ENCODE measurements around the gene NOC2L. TPM values are rescaled to one million over a fixed set of nuclear protein-coding genes. Genes with fewer than 3 reads are reported as not detected.

NOC2L gene
- total RNA-seq (10 to 100 TPM; 46.6 to 88.3 (median 67.9) TPM), polyA plus RNA-seq (10 to 100 TPM; 62.7 to 82.5 TPM), total RNA-seq (90.9 reads per million, percentile 83 among the genes with 10 or more reads in this experiment)

DNA sequence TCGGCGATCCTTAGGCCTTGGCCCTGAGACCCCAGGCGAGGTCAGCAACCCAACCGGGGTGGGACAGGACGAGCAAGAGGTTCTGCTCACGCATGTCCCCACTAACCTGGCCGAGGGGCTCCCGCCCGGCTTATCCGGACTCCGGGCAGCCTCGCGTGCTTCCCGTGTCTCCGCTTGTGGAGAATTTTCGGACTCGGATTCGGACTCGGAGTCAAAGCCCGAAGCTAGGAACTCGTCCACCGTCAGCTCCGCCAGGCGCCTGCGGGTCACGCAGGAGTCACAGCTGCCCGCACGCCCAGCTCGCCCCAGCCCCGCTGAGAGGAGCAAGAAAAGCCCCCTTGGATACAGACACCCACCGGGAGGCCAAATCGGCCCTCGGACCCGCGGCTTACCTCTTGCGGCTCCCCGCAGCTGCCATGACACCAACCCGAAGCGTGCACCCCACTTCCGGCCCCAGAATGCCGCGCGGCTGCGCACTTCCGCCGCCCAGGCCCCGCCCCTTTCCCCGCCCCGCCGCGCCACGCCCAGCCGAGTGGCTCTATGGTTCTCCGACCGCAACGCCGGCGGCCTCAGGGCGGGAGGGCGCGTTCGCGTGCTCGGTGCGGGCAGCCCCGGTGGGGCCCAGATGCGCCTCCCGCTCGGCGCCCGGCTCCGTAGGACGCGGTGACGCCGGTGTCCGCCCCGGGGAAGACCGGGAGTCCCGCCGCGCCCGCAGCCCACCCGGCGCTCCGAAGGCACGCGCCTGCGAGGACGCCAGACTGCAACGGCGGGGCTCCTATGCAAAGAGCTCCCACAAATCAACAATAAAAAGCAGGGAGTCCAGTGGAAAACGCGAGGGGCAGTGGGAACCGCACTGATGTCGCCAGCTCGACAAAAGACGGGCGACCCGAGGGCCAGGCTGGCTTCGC, at the start of gene NOC2L:
TSS of gene NOC2L (minus strand) at position 434 of the 908 bp plus-strand sequence. CDS start at position 418, 16 bp downstream.
- POLR2A ChIA-PET: interaction anchor here (0.9 to 1.3 kb wide), 3 partner anchors 11 to 448 kb away, joined by 4 to 5 read pairs (median 5); partner anchors contain the start of gene MRPL20

DNA sequence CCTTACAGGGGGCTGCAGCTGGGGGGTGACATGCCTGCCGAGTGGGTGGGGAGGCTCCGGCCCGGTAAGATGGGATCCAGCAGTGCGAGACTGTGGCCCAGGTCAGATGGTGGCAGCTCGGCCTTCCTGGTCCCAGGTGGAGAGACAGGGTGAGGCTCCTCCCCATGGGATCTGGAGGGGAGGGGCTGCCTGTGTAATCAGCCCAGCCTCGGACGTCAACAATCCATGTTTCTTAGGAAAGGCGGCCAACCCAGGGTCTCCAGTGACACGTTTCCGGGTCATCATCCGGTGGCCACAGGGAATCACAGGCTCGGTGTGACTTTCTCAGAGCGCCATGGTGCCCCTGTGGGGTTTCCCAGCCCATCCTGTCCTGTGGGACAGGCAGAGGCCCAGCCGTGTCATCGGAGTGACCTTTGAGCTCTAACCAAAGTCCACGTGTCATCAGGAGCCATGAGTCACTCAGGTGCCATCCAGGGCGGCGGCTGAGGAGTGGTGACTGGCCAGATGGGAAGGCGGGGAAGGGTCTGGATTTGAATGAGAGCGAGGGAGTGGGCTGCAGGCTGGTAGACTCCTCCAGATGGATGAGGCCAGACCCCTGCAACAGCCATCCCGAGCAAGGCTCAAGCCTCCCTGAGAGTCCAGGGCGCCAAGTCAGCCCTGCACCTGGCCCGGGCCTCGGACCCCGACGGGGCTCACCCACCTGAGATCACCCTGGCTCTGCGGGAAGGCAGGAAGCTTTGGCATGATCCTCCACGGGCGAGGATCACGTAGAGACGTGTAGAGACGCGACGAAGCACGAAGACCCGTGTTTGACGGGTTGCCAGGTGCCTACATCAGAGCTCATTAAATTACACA, 47.5 kb upstream of the NOC2L start:
- no peak overlapping the region for H3K4me3 Mint-ChIP-seq
- H3K36me3 Mint-ChIP-seq: peaks cover 0 to 4% (median 0%) of the 10 kb centered on the region in 5 donors
- no peak for ATAC-seq
- peaks cover 10 to 36% (median 23%) of the 10 kb centered on the region in 5 donors for H3K27me3 Mint-ChIP-seq
- CTCF ChIA-PET: interaction anchor here (1.4 kb wide), 1 partner anchor 13 kb away, joined by 3 read pairs; no protein-coding TSS in a partner anchor
- peaks cover 0 to 1% (median 0%) of the 10 kb centered on the region in 11 donors for H3K9me3 Mint-ChIP-seq
- Histone ChIP-seq H3K36me3 (ENCODE audit: control insufficient read depth in 2 of 3, insufficient read depth in 3 of 3, low read length in 3 of 3) (no peaks in the 10 kb centered on the region), H3K9me3 (ENCODE audit: control insufficient read depth in 2 of 3, low read length in 3 of 3) (no peaks in the 10 kb centered on the region), H3K27me3 (ENCODE audit: control insufficient read depth in 2 of 2, insufficient read depth in 2 of 2, low read length in 2 of 2) (peaks cover 6 to 13% of the 10 kb centered on the region in 2 donors), H3K4me3 (ENCODE audit: low read length) (no peak overlapping the region), H3K4me1 (ENCODE audit: control insufficient read depth in 2 of 2, insufficient read depth in 2 of 2, low read length in 2 of 2) (peaks cover 2 to 5% of the 10 kb centered on the region in 2 donors), H3K27ac (ENCODE audit: low read depth, low read length) (no peak overlapping the region)
- POLR2A ChIA-PET: interaction anchor here (0.8 kb wide), 1 partner anchor 91 kb away, joined by 5 read pairs; no protein-coding TSS in a partner anchor
- peaks cover 0 to 14% (median 12%) of the 10 kb centered on the region in 7 donors for H3K4me1 Mint-ChIP-seq
- intact Hi-C loops (cut with micrococcal nuclease): no loop called here
- DNase-seq: no peak
- H3K27ac Mint-ChIP-seq: no peak overlapping the region

More for the DNA sequence above, at the start of gene NOC2L:
- Histone ChIP-seq H3K27me3 (ENCODE audit: control insufficient read depth in 2 of 2, insufficient read depth in 2 of 2, low read length in 2 of 2) (no peaks in the 10 kb centered on the region), H3K4me1 (ENCODE audit: control insufficient read depth in 2 of 2, insufficient read depth in 2 of 2, low read length in 2 of 2) (peaks cover 8 to 12% of the 10 kb centered on the region in 2 donors), H3K27ac (ENCODE audit: low read depth, low read length) (peak within 1 kb of the TSS; percentile 89), H3K4me3 (ENCODE audit: low read length) (peak within 1 kb of the TSS; percentile 87), H3K9me3 (ENCODE audit: control insufficient read depth in 2 of 3, low read length in 3 of 3) (no peaks in the 10 kb centered on the region), H3K36me3 (ENCODE audit: control insufficient read depth in 2 of 3, insufficient read depth in 3 of 3, low read length in 3 of 3) (peaks cover 0 to 48% (median 14%) of the 10 kb centered on the region in 3 experiments)
- Mint-ChIP-seq H3K4me1 (peaks cover 12 to 28% (median 21%) of the 10 kb centered on the region in 7 donors), H3K4me3 (peak within 1 kb of the TSS; percentile 83 to 95 (median 90)), H3K27me3 (peaks cover 0 to 2% (median 0%) of the 10 kb centered on the region in 5 donors), H3K9me3 (no peaks in the 10 kb centered on the region), H3K36me3 (peaks cover 9 to 17% (median 10%) of the 10 kb centered on the region in 5 donors), H3K27ac (peak within 1 kb of the TSS; percentile 48 to 85 (median 77))
- DNase-seq: peak; percentile 84 to 97 (median 92)
- ATAC-seq: peak; percentile 96
- CTCF ChIA-PET: no interaction called here
- intact Hi-C loops (cut with micrococcal nuclease): loop anchor here in 1 of 2 donors (1.0 kb wide), 4 partner anchors 8 to 416 kb away; partner anchors contain the start of genes AURKAIP1 and PUSL1

- intact Hi-C loops (cut with micrococcal nuclease): no loop called here
- peaks cover 9 to 11% of the 10 kb centered on the region in 2 donors for H3K4me1 ChIP-seq (ENCODE audit: control insufficient read depth in 2 of 2, insufficient read depth in 2 of 2, low read length in 2 of 2)
- ChIA-PET POLR2A (no interaction called here), CTCF (no interaction called here)
- no peaks in the 10 kb centered on the region for H3K9me3 ChIP-seq (ENCODE audit: control insufficient read depth in 2 of 3, low read length in 3 of 3)
- H3K36me3 ChIP-seq (ENCODE audit: control insufficient read depth in 2 of 3, insufficient read depth in 3 of 3, low read length in 3 of 3): no peaks in the 10 kb centered on the region
- H3K27ac ChIP-seq (ENCODE audit: low read depth, low read length): no peak overlapping the region
- peaks cover 8 to 18% of the 10 kb centered on the region in 2 donors for H3K27me3 ChIP-seq (ENCODE audit: control insufficient read depth in 2 of 2, insufficient read depth in 2 of 2, low read length in 2 of 2)
- Mint-ChIP-seq H3K36me3 (peaks cover 0 to 4% (median 0%) of the 10 kb centered on the region in 5 donors), H3K27ac (no peak overlapping the region), H3K4me1 (peaks cover under 1 to 17% (median 12%) of the 10 kb centered on the region in 7 donors), H3K9me3 (peaks cover 0 to 1% (median 0%) of the 10 kb centered on the region in 11 donors), H3K4me3 (no peak overlapping the region), H3K27me3 (peaks cover 10 to 42% (median 23%) of the 10 kb centered on the region in 5 donors)
- no peak for ATAC-seq
- no peak for DNase-seq
- H3K4me3 ChIP-seq (ENCODE audit: low read length): no peak overlapping the region
Measured at GRCh38 chr1:1005774-1006304, 46.8 kb upstream of the NOC2L start.

DNA sequence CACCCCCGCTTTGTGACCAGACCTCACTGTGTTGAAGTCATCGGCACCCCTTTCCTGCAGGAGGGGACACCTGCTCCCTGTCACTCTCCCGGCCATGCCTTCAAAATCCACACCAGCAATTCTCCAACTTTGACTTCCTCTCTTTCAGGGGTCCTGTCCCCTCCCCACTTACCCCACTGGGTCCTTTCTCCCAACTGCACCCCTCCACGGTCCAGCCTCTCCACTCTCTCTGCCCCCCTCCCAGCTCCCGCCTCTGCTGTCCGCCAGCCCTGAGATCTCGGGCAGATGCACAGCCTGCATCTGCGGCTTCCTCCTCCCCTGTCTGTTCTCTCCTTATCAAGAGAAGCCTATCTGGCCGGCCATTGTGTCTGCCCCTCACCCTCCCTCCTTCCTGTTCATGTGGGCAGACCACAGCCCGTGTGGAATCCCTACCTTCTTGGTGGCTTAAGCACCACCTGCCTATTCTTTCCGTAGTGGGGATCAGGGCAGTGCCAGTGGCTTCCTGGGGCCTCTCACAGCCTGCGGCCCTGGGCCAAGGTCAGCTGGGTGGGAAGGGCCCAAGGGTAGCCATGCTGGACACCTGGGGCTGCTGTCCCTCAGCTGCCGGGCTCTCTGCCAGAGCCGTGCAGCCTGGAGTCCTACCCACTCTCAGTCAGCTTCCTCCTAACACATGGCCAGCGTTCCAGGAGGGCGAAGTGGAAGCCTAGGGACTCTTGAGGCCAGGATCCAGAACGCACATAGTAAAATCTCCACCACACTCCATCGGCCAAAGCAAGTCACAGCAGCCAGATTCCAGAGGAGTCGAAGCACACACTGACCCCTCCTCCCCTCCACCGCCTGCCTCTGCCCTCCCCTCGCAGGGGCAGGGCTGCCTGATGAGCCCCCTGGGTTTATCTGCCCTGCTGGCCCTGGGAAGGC, 46.0 kb upstream of the NOC2L start:
- Histone ChIP-seq H3K4me1 (ENCODE audit: control insufficient read depth in 2 of 2, insufficient read depth in 2 of 2, low read length in 2 of 2) (peaks cover 12 to 15% of the 10 kb centered on the region in 2 donors), H3K27me3 (ENCODE audit: control insufficient read depth in 2 of 2, insufficient read depth in 2 of 2, low read length in 2 of 2) (peaks cover 9 to 20% of the 10 kb centered on the region in 2 donors), H3K27ac (ENCODE audit: low read depth, low read length) (no peak overlapping the region), H3K9me3 (ENCODE audit: control insufficient read depth in 2 of 3, low read length in 3 of 3) (no peaks in the 10 kb centered on the region), H3K4me3 (ENCODE audit: low read length) (no peak overlapping the region), H3K36me3 (ENCODE audit: control insufficient read depth in 2 of 3, insufficient read depth in 3 of 3, low read length in 3 of 3) (no peaks in the 10 kb centered on the region)
- Mint-ChIP-seq H3K4me3 (peak overlapping the region in 5 of 10 donors; percentile 3 to 56 (median 45)), H3K27ac (peak overlapping the region in 3 of 9 donors; percentile 28 to 55 (median 35)), H3K9me3 (peaks cover 0 to 1% (median 0%) of the 10 kb centered on the region in 11 donors), H3K4me1 (peaks cover 3 to 19% (median 13%) of the 10 kb centered on the region in 7 donors), H3K36me3 (peaks cover 0 to 4% (median 0%) of the 10 kb centered on the region in 5 donors), H3K27me3 (peaks cover 10 to 46% (median 23%) of the 10 kb centered on the region in 5 donors)
- ATAC-seq (no peak), DNase-seq (no peak)
- intact Hi-C loops (cut with micrococcal nuclease): no loop called here
- ChIA-PET CTCF (no interaction called here), POLR2A (no interaction called here)

DNA sequence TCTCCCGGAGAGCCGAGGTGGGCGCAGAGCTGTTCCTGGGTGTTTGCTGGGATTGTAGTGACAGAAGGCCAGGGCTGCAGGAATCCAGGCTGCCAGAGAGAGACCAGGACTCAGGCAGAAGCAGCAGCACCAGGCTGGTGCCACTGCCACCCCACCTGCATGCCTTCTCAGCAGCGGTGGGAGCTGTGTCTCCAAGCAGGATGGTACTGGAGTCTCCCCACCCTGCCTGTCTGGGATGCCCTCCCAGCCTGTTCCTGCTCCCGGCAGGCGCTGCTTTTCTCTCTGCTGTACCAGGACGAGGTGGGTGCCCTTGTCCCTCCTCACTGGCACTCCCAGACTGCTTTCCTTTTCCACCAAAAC, 45.3 kb upstream of the NOC2L start:
- peaks cover 3 to 19% (median 13%) of the 10 kb centered on the region in 7 donors for H3K4me1 Mint-ChIP-seq
- DNase-seq (no peak), ATAC-seq (no peak)
- ChIA-PET POLR2A (no interaction called here), CTCF (no interaction called here)
- peaks cover 10 to 46% (median 23%) of the 10 kb centered on the region in 5 donors for H3K27me3 Mint-ChIP-seq
- H3K36me3 ChIP-seq (ENCODE audit: control insufficient read depth in 2 of 3, insufficient read depth in 3 of 3, low read length in 3 of 3): no peaks in the 10 kb centered on the region
- intact Hi-C loops (cut with micrococcal nuclease): no loop called here
- no peak overlapping the region for H3K27ac Mint-ChIP-seq
- peaks cover 0 to 4% (median 0%) of the 10 kb centered on the region in 5 donors for H3K36me3 Mint-ChIP-seq
- H3K27ac ChIP-seq (ENCODE audit: low read depth, low read length): no peak overlapping the region
- no peak overlapping the region for H3K4me3 ChIP-seq (ENCODE audit: low read length)
- H3K9me3 Mint-ChIP-seq: peaks cover 0 to 1% (median 0%) of the 10 kb centered on the region in 11 donors
- H3K27me3 ChIP-seq (ENCODE audit: control insufficient read depth in 2 of 2, insufficient read depth in 2 of 2, low read length in 2 of 2): peaks cover 9 to 20% of the 10 kb centered on the region in 2 donors
- peaks cover 12 to 17% of the 10 kb centered on the region in 2 donors for H3K4me1 ChIP-seq (ENCODE audit: control insufficient read depth in 2 of 2, insufficient read depth in 2 of 2, low read length in 2 of 2)
- H3K9me3 ChIP-seq (ENCODE audit: control insufficient read depth in 2 of 3, low read length in 3 of 3): no peaks in the 10 kb centered on the region
- H3K4me3 Mint-ChIP-seq: peak overlapping the region in 2 of 10 donors; percentile 45 to 53
